Activated naive CD8-positive, alpha-beta T cell treated with anti-CD3 and anti-CD28 coated beads for 36 hours (primary cell): ENCODE results near the gene SEZ6L2. TPM values are rescaled to one million over a fixed set of nuclear protein-coding genes. Genes with fewer than 3 reads are reported as not detected.
A peak's percentile ranks its signal among the peaks of the same experiment; 100 is the strongest.
"Not testable (repeated sequence)": the region's sequence is repeated elsewhere in the genome, so short reads cannot be mapped to it uniquely, and the experiment has no call there.

Experiments
- DNase-seq: peaks from one replicate; pipeline ENCODE4 v3.0.0; 2021
- H3K27ac Mint-ChIP-seq: one replicate; pipeline ENCODE4 v1.8.0; 2022; ENCODE audit warnings: mild to moderate bottlenecking, moderate library complexity, mixed read lengths
- H3K27me3 Mint-ChIP-seq: one replicate; pipeline ENCODE4 v1.8.0; 2022; ENCODE audit warnings: mild to moderate bottlenecking, mixed read lengths
- H3K36me3 Mint-ChIP-seq: one replicate; pipeline ENCODE4 v1.8.0; 2021; ENCODE audit warnings: mild to moderate bottlenecking, mixed read lengths
- H3K4me1 Mint-ChIP-seq: one replicate; pipeline ENCODE4 v1.8.0; 2021; ENCODE audit warnings: mixed read lengths
- H3K4me3 Mint-ChIP-seq: one replicate; pipeline ENCODE4 v1.8.0; 2022; ENCODE audit warnings: mild to moderate bottlenecking, moderate library complexity, mixed read lengths
- H3K9me3 Mint-ChIP-seq: one replicate; pipeline ENCODE4 v1.8.0; 2022; ENCODE audit warnings: mixed read lengths
- total RNA-seq, 2 experiments: library from RNA; stranded (reverse); gene quantifications; one replicate each; pipeline ENCODE4 v1.2.3, GENCODE V29; 2021

The SEZ6L2 gene
- total RNA-seq, 2 experiments from 2014 or later: 0.32 TPM; not detected in 1

DNA sequence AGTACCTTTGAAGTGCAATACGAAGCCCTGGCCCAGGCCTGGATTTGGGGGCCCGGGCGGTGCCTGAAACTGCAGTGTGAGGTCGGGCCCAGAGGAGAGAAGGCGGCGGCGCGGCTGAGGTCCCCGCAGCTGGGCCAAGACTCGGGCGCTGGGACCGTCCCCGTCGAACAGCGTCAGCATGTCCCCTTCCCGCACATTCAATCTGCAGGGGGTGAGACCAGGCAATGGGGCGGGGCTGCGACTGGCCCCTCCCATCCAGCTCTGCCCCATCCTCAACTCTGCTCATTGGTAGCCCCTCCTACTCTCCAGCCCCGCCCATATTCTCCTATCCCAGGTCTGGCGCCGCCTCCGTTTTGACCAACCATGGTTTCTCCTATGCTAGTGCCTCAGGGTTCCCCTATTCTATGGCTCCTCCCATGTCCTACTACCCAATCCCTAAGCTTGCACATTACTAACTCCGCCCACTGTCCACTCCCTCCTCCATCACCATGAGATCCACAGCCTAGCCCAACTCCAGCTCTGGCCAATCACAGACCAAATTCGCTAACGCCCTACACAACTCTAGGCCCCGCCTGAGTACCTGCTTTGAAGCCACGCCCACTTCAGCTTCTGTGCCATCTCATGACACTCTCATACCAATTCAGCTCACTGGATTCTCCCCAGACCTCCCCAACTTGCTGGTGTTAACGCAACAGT, 21.9 kb downstream of the SEZ6L2 start:
- peak overlapping the region; percentile 25 for H3K4me3 Mint-ChIP-seq

DNA sequence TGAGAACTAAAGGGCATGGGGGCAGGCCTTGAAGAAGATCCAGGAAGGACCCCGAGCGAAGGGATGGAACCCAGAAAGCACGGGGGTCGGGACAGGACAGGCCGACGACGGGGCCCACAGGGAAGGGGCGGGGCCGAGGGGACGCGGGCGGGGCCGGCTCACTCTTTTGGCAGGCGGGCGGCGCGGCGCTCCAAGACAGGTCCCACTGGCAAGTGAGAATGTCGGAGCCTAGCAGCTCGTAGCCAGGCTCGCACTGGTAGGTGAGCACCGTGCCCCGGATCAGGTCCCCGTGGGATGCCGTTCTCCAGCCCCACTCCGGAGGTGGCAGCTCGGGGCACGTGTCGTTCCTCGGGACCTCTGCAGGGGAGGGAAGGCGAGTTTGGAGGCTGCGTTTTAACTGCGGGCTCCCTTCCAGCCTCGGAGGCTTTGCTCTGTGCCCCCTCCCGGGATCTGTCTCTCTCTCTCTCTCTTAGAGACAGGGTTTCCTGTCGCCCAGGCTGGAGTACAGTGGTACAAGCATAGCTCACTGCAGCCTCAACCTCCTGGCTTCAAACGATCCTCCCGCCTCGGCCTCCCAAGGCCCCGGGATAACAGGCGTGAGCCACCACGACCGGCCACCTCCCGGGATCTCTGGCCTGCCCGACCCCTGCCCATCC, 22.6 kb downstream of the SEZ6L2 start:
- Mint-ChIP-seq H3K36me3 (no peaks in the 10 kb centered on the region), H3K4me1 (peaks cover 5% of the 10 kb centered on the region), H3K4me3 (peak overlapping the region; percentile 61), H3K27me3 (peaks cover 37% of the 10 kb centered on the region), H3K27ac (no peak overlapping the region), H3K9me3 (no peaks in the 10 kb centered on the region)
- DNase-seq: peak; percentile 39

More for the DNA sequence above, 21.9 kb downstream of the SEZ6L2 start:
- no peak overlapping the region for H3K27ac Mint-ChIP-seq
- no peaks in the 10 kb centered on the region for H3K36me3 Mint-ChIP-seq
- peak; percentile 59 for DNase-seq
- peaks cover 5% of the 10 kb centered on the region for H3K4me1 Mint-ChIP-seq
- no peaks in the 10 kb centered on the region for H3K9me3 Mint-ChIP-seq
- H3K27me3 Mint-ChIP-seq: peaks cover 37% of the 10 kb centered on the region

DNA sequence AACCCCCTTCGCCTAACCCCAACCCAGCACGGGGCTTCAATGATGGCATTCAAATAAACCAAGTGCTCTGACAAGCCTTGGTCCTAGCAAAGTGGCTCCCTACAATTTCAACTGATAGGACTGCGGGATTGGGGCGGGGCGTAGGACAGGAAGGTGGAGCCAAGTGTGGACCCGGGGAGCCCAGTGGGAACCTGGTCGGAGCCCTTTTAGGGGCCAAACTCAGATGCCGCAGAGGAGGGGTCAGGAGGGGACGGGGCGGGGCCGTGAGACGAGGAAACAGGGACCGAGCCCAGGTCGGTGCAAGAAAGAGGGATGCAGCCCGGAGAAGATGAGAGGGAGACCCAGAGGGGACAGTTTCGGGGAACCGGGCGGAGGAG, 23.1 kb downstream of the SEZ6L2 start:
- DNase-seq: no peak
- H3K4me3 Mint-ChIP-seq: peak overlapping the region; percentile 61
- H3K4me1 Mint-ChIP-seq: peaks cover 5% of the 10 kb centered on the region
- no peak overlapping the region for H3K27ac Mint-ChIP-seq
- H3K36me3 Mint-ChIP-seq: no peaks in the 10 kb centered on the region
- no peaks in the 10 kb centered on the region for H3K9me3 Mint-ChIP-seq
- peaks cover 37% of the 10 kb centered on the region for H3K27me3 Mint-ChIP-seq

DNA sequence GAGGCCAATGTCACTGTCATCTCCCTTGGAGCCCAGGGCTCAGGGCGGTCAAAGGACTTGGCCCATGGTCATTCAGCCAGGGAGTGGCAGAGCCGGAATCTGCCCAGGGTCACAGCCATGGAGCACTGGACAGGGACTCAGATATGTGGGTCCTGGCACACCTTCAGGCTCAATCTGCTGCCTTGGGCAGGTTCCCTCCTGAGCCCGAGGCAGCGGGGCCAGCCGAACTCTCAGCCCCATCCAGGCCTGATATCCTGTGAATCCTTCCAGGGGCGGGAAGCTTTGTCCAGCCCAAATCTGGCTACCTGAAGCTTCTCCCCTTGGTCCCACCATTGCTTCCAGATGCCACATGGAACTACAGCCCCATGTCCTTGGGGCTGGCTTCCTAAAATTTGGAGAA, 24.1 kb downstream of the SEZ6L2 start:
- no peaks in the 10 kb centered on the region for H3K9me3 Mint-ChIP-seq
- peaks cover 37% of the 10 kb centered on the region for H3K27me3 Mint-ChIP-seq
- H3K27ac Mint-ChIP-seq: no peak overlapping the region
- no peak overlapping the region for H3K4me3 Mint-ChIP-seq
- DNase-seq: no peak
- H3K36me3 Mint-ChIP-seq: no peaks in the 10 kb centered on the region
- peaks cover 5% of the 10 kb centered on the region for H3K4me1 Mint-ChIP-seq

DNA sequence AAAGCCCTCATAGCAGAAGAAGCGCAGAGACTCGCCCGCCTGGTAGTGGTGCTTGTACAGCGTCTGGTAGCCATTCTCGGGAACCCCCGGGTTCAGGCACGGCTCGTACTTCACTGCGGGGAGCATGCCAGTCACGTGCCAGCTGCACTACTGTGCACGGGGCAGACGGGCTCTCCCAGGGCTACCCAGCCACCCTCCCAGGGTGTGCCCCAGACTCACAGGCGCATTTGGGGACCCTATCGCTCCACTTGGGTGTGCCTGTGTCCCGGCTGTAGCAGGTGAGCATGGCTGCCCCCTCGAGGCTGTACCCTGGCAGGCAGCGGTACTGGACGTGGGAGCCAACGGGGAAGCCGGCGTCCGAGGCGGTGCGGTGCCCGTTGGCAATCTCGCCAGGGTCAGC, 26.0 kb downstream of the SEZ6L2 start:
- H3K36me3 Mint-ChIP-seq: no peaks in the 10 kb centered on the region
- DNase-seq: no peak
- no peaks in the 10 kb centered on the region for H3K9me3 Mint-ChIP-seq
- no peak overlapping the region for H3K27ac Mint-ChIP-seq
- H3K4me1 Mint-ChIP-seq: peaks cover 5% of the 10 kb centered on the region
- no peak overlapping the region for H3K4me3 Mint-ChIP-seq
- peaks cover 28% of the 10 kb centered on the region for H3K27me3 Mint-ChIP-seq

DNA sequence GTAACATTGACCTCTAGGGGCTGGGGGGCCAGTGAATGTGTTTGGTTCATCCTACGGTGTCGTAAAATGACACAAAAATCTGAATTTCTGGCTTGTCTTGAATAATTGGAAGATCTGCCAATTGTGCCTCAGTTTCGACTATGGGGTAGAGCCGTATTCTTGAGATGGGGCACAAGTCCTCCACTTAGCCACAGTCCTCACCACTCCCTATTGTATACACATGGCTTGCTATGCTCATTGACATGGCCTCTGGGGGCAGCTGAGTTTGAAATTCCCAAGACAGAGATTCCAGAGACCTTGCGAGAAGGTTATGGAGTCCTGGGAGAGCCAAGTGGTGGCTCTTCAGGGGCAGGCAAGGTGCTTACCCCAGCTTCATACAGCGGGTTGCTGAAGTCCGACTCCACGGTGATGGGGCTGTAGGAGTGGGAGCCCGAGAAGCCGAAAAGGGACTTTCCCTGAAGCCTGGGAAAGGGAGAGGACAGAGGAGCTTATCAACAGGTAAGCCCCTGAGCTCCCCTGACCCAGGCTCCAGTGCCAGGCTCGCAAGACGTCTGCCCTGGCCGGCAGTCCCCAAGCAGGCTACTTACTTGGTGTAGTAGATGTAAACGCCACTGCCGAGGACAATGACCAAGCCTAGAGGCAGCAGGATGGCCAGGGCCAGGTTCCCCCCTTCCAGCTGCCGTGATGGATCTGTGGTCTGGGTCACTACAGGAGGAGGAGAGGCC, 27.4 kb downstream of the SEZ6L2 start:
- no peak for DNase-seq
- Mint-ChIP-seq H3K9me3 (no peaks in the 10 kb centered on the region), H3K27ac (no peak overlapping the region), H3K4me3 (no peak overlapping the region), H3K36me3 (no peaks in the 10 kb centered on the region), H3K4me1 (no peaks in the 10 kb centered on the region), H3K27me3 (peaks cover 14% of the 10 kb centered on the region)

DNA sequence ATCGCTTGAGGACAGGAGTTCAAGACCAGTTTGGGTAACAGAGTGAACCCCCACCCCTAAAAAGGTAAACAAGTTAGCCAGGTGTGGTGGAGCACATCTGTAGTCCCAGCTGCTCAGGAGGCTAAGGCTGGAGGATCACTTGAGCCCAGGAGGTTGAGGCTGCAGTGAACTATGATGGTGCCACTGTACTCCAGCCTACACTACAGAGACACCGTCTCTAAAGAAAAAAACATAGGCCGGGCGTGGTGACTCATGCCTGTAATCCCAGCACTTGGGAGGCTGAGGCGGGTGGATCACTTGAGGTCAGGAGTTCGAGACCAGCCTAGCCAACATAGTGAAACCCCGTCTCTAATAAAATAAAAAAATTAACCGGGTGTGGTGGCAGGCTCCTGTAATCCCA, 30.3 kb downstream of the SEZ6L2 start:
- not testable (repeated sequence) for H3K36me3 Mint-ChIP-seq, H3K4me3 Mint-ChIP-seq, H3K9me3 Mint-ChIP-seq, H3K27ac Mint-ChIP-seq, DNase-seq, H3K4me1 Mint-ChIP-seq, H3K27me3 Mint-ChIP-seq

DNA sequence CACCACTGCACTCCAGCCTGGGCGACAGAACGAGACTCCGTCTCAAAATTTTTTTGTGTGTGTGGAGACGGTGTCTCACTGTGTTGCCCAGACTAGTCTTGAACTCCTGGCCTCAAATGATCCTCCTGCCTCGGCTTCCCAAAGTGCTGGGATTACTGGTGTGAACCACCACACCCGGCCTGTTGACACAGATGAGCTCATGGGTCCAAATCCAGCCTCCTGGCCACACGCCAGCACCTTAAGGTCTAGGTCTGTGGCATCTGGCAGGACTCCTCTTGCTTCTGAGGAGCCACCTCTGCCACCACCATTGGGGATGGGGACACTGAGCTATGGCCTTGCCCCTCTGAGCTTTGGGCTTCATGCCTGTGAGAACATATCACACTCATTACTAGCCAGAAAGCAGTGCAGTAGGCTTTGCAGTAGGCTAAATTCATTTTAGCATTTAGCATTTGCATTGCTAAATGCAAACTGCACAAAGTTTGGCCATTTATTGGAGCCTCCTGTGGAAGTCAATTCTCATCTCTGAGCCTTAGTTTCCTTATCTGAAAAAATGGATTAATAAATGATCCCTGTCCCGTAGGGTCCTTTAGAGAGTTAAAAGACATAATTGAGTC, 30.8 kb downstream of the SEZ6L2 start:
- no peak overlapping the region for H3K4me3 Mint-ChIP-seq
- H3K9me3 Mint-ChIP-seq: no peaks in the 10 kb centered on the region
- H3K4me1 Mint-ChIP-seq: peaks cover under 1% of the 10 kb centered on the region
- DNase-seq: no peak
- no peaks in the 10 kb centered on the region for H3K27me3 Mint-ChIP-seq
- no peak overlapping the region for H3K27ac Mint-ChIP-seq
- H3K36me3 Mint-ChIP-seq: no peaks in the 10 kb centered on the region

DNA sequence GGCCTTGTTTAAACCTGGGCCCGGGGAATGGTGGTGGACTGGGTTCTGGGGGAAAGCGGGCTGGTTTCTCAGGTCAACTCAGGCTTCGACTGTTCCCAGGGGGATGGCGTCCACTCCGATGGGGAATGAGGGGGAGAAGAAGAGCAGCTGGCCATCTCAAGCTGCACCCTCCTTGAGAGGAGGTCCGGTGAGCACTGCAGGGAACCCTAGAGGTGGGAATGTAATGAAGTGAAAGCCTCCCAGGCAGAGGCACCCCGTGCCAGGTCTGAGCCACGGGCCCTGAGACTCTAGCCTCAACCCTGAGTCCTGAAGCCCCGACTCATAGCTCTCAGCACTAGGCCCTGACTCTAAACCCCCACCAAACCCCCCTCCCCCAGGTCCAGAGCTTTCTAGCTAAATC, 35.1 kb downstream of the SEZ6L2 start:
- H3K4me1 Mint-ChIP-seq: peaks cover 13% of the 10 kb centered on the region
- no peaks in the 10 kb centered on the region for H3K9me3 Mint-ChIP-seq
- no peaks in the 10 kb centered on the region for H3K27me3 Mint-ChIP-seq
- DNase-seq: no peak
- no peak overlapping the region for H3K4me3 Mint-ChIP-seq
- no peak overlapping the region for H3K27ac Mint-ChIP-seq
- peaks cover 15% of the 10 kb centered on the region for H3K36me3 Mint-ChIP-seq

DNA sequence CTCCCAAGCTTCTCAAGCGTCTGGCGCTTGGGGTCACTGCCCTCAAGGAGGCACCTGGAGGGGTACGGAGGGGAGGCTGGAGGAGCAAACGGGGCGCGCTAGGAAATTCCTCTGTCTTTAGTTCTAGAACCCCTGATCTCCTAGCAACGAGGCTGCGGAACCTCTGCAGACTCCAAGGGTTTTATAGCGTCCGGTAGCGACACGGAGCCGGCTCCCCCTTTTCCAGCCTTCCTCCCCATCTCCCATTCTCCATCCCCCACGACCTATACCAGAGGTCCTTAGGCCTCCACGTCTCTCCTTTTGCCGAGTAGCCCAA, 35.7 kb downstream of the SEZ6L2 start:
- H3K4me3 Mint-ChIP-seq: peak overlapping the region; percentile 98
- no peaks in the 10 kb centered on the region for H3K9me3 Mint-ChIP-seq
- H3K36me3 Mint-ChIP-seq: peaks cover 16% of the 10 kb centered on the region
- H3K27me3 Mint-ChIP-seq: no peaks in the 10 kb centered on the region
- DNase-seq: no peak
- peak overlapping the region; percentile 97 for H3K27ac Mint-ChIP-seq
- H3K4me1 Mint-ChIP-seq: peaks cover 13% of the 10 kb centered on the region

DNA sequence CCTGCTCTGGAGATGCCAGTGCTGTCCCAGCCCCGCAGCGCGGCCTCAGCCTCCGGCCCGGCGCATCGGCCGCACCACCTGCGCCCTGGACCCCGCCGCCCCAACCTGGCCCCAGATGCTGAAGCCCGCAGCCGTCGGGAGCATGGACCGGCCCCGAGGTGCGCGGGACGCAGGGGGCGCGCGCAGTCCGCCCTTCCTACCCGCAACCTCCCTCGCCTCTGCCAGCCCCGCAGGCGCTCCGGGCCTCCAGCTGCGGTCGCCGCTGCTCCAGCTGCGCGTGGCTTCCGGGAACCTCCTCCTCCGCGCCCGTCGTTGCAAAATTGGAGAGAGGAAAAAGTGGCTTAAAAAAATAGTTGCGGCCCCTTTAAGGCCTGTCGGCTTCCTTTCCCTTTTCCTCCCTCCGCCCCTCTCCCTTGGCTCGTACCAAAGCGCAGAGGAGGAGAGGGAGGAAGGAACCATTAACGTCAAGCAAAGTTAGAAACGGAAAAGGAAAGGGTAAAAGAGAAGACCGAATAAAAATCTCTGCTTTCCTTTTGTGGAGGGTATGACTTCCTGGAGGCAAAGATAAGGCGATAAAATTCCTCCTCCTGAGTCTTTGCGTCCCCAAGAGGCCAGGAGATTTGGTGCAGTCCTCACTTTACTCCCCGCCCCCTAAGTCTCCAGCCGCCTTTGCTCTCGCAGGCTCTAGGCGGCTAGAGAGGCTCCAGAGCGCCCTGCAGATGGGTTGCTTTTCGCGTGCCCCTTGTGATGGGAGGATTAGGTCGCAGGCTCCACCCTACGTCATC, 36.3 kb downstream of the SEZ6L2 start, which contains the start of gene CDIPT:
Gene CDIPT, minus strand, starts transcription at position 343 of the 785 bp plus-strand sequence. CDS start 369 bp downstream, outside the sequence.
- Mint-ChIP-seq H3K27me3 (no peaks in the 10 kb centered on the region), H3K4me1 (peaks cover 15% of the 10 kb centered on the region), H3K4me3 (peak within 1 kb of the TSS; percentile 98), H3K36me3 (peaks cover 16% of the 10 kb centered on the region), H3K27ac (peak within 1 kb of the TSS; percentile 97), H3K9me3 (no peaks in the 10 kb centered on the region)
- DNase-seq: peak; percentile 91

DNA sequence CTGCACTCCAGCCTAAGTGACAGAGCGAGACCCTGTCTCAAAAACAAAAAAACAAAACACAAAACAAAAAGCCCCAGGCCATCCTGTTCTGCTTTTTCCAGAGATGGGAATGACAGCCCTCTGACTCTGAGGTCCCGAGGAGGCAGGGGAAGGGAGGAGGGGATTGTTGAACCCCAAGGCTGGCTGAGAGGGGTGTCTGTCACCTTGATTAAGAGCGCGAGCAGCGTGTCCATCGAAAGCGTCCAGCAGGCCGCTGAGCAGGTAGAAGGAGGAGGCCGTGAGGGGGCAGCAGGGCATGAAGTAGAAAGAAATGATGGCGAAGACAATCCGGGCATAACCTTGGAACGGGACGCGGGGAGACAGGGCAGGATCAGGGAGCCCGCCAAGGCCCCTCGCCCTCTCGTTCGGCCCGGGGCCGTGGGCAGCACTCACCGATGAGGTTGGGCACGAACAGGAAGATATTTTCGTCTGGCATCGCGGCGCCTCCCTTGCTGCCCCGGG, 36.9 kb downstream of the SEZ6L2 start:
- Mint-ChIP-seq H3K27ac (peak overlapping the region; percentile 91), H3K27me3 (no peaks in the 10 kb centered on the region), H3K4me3 (peak overlapping the region; percentile 98), H3K4me1 (peaks cover 15% of the 10 kb centered on the region), H3K36me3 (peaks cover 16% of the 10 kb centered on the region), H3K9me3 (no peaks in the 10 kb centered on the region)
- DNase-seq: peak; percentile 8

DNA sequence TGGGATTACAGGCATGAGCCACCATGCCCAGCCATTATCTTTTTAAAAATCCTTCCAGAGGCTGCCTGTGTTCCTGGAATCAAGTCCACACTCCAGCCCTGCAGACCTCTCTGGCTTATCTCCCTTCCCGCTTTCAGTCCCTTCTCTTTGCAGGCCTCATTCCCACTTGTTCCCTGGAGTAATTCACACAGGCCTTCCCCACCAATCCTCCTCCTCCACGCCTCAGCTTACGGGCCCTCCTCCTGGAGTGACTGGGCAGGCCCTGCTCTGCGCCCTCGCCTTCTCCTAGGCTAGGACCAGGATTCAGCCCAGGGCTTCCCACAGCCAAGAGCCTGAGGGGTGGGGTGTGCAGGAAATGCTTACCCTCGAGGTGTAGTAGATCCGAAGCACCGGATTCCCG, 39.1 kb downstream of the SEZ6L2 start:
- Mint-ChIP-seq H3K4me1 (peaks cover 17% of the 10 kb centered on the region), H3K9me3 (no peaks in the 10 kb centered on the region), H3K27me3 (no peaks in the 10 kb centered on the region), H3K27ac (peak overlapping the region; percentile 22), H3K4me3 (no peak overlapping the region), H3K36me3 (peaks cover 16% of the 10 kb centered on the region)
- DNase-seq: no peak

DNA sequence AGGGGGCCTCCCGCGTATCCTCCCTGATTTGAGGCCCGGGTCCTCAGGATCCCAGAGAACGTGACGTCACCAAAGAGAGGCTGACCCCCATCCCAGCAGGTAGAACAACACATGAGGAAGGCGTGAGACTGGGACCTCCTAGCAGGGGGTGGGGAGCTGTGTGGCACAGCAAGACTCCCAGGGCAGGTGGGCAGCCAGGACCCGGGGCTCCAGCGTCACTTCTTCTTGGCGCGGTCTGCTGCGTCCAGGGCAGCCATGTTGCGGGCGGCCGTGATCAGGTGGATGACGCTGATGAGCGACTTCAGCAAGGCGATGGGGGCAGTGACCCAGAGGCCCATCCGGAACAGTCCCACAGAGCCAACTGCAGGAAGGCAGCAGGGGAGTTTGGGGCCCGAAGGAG, 40.4 kb downstream of the SEZ6L2 start:
- Mint-ChIP-seq H3K27me3 (no peaks in the 10 kb centered on the region), H3K36me3 (peaks cover 16% of the 10 kb centered on the region), H3K27ac (no peak overlapping the region), H3K4me3 (no peak overlapping the region), H3K4me1 (peaks cover 17% of the 10 kb centered on the region), H3K9me3 (no peaks in the 10 kb centered on the region)
- DNase-seq: no peak
